Activated CD8-positive, alpha-beta memory T cell treated with anti-CD3 and anti-CD28 coated beads, Interleukin-2, amount 50 U/mL, for 4 hours (primary cell): ENCODE results near the gene RSPO3.
"Not testable (repeated sequence)": the region's sequence is repeated elsewhere in the genome, so short reads cannot be mapped to it uniquely, and the experiment has no call there.

Experiments
- DNase-seq: peaks from one replicate; pipeline ENCODE4 v3.0.0-alpha.2; 2020

RSPO3 gene

GRCh38 chr6:127207591-127208120, 89.2 kb downstream of the RSPO3 start:
- no peak for DNase-seq

- DNase-seq = no peak
These were observed 92.3 kb downstream of the RSPO3 start for GRCh38 chr6:127210725-127211124.

GRCh38 chr6:127212376-127212775, 93.9 kb downstream of the RSPO3 start:
- DNase-seq = no peak

GRCh38 chr6:127214032-127214431, 95.6 kb downstream of the RSPO3 start:
- DNase-seq = not testable (repeated sequence)

GRCh38 chr6:127214531-127214930, 96.1 kb downstream of the RSPO3 start:
- DNase-seq = not testable (repeated sequence)

- no peak for DNase-seq
These were observed 97.5 kb downstream of the RSPO3 start for GRCh38 chr6:127215931-127216330.

- DNase-seq = no peak
These were observed 98.6 kb downstream of the RSPO3 start for GRCh38 chr6:127216810-127217789.

- DNase-seq = no peak
These were observed 101.4 kb downstream of the RSPO3 start for GRCh38 chr6:127219869-127220268.

GRCh38 chr6:127221201-127221600, 102.7 kb downstream of the RSPO3 start:
- DNase-seq = no peak

- no peak for DNase-seq
These were observed 103.9 kb downstream of the RSPO3 start for GRCh38 chr6:127222418-127222817.

- no peak for DNase-seq
These were observed 107.0 kb downstream of the RSPO3 start for GRCh38 chr6:127225497-127225896.

- not testable (repeated sequence) for DNase-seq
These were observed 115.3 kb downstream of the RSPO3 start for GRCh38 chr6:127233819-127234218.

- DNase-seq = no peak
These were observed 125.0 kb downstream of the RSPO3 start for GRCh38 chr6:127243501-127243900.
